Adipocyte (in vitro differentiated cells): ENCODE measurements around the gene GNAO1.

Source experiments
- DNase-seq: peaks from one replicate; pipeline ENCODE4 v3.0.0-alpha.2; 2015; ENCODE audit warnings: low read depth
- H3K27me3 ChIP-seq: replicated peaks from 2 replicates; pipeline ENCODE4 v1.7.0; 2013; ENCODE audit warnings: mild to moderate bottlenecking, low read length, moderate library complexity; ENCODE audit not compliant: control insufficient read depth, insufficient read depth
- H3K36me3 ChIP-seq: 2 replicates; pipeline ENCODE4 v1.7.0; 2013; ENCODE audit warnings: low read length, mild to moderate bottlenecking, moderate library complexity; ENCODE audit not compliant: control insufficient read depth, insufficient read depth, severe bottlenecking
- H3K4me1 ChIP-seq: 2 replicates; pipeline ENCODE4 v1.7.0; 2013; ENCODE audit warnings: mild to moderate bottlenecking, low read length, moderate library complexity; ENCODE audit not compliant: control insufficient read depth, insufficient read depth
- H3K4me3 ChIP-seq: 2 replicates; pipeline ENCODE4 v1.7.0; 2013; ENCODE audit warnings: mild to moderate bottlenecking, low read length, moderate library complexity
- H3K9ac ChIP-seq: 2 replicates; pipeline ENCODE4 v1.7.0; 2013; ENCODE audit warnings: mild to moderate bottlenecking, low read length, moderate library complexity
- H3K9me3 ChIP-seq: 2 replicates; pipeline ENCODE4 v1.7.0; 2013; ENCODE audit warnings: mild to moderate bottlenecking, low read length, moderate library complexity; ENCODE audit not compliant: control insufficient read depth

Gene GNAO1

GRCh38 chr16:56347670-56348069 is 156.4 kb downstream of the GNAO1 start:
- no peaks in the 10 kb centered on the region for H3K4me1 ChIP-seq
- no peak for DNase-seq

DNA sequence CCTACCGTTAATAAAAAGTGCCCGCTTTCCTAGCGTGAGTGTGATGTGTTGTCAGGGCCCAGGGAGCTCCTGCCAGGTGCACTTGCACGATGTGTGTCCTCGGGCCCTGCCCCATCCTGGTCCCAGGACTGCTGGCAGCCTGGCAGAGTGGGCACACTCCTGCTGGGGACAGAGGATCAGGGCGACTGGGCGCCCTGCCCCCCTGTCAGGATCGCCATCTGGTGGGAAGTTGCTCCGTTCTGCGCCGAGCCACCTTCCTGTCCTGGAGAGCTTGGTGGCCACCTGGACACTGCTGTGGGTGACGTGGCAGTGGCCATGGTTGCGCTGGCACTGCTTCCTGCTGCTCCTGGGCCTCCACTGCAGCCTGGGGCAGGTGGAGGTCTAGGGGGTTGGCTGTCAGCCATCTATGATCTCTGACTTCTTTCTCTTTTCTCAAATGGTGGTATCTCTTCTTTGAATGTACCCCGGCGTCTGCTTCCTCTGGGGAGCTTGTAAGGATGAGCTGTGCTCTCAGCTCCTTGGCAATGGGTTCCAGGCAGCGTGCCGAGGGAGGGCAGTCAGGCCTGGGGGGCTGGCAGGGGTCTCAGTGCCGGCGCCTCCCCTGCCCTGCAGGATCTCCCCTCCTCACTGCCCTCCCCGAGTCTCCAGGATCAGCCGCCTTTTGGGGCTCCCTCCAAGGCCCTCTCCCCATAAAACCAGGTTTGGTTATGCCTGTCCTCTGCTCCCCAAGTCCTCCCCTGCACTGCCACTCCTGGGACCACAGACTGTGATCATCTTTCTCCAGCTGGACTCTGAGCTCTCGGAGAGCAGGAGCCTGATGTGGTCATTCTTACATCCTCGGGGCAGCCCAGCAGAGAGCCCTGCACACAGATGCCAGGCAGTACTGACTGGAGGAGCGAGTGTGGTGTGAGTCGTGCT is 157.1 kb downstream of the GNAO1 start:
- H3K9me3 ChIP-seq, result no peaks in the 10 kb centered on the region
- H3K36me3 ChIP-seq, result no peaks in the 10 kb centered on the region
- no peak for DNase-seq
- H3K9ac ChIP-seq, result no peak overlapping the region
- H3K4me1 ChIP-seq, result no peaks in the 10 kb centered on the region
- peaks cover 40% of the 10 kb centered on the region for H3K27me3 ChIP-seq
- H3K4me3 ChIP-seq, result no peak overlapping the region

More at GRCh38 chr16:56347670-56348069, 156.4 kb downstream of the GNAO1 start:
- Histone ChIP-seq H3K27me3 (peaks cover 39% of the 10 kb centered on the region), H3K9ac (no peak overlapping the region), H3K36me3 (no peaks in the 10 kb centered on the region), H3K4me3 (no peak overlapping the region), H3K9me3 (no peaks in the 10 kb centered on the region)

- H3K4me1 ChIP-seq, result no peaks in the 10 kb centered on the region
- H3K9me3 ChIP-seq, result no peaks in the 10 kb centered on the region
- no peak for DNase-seq
- H3K36me3 ChIP-seq, result no peaks in the 10 kb centered on the region
- H3K4me3 ChIP-seq, result no peak overlapping the region
- H3K27me3 ChIP-seq, result peaks cover 40% of the 10 kb centered on the region
- H3K9ac ChIP-seq, result no peak overlapping the region
These were observed 157.8 kb downstream of the GNAO1 start for GRCh38 chr16:56349086-56349415.

DNA sequence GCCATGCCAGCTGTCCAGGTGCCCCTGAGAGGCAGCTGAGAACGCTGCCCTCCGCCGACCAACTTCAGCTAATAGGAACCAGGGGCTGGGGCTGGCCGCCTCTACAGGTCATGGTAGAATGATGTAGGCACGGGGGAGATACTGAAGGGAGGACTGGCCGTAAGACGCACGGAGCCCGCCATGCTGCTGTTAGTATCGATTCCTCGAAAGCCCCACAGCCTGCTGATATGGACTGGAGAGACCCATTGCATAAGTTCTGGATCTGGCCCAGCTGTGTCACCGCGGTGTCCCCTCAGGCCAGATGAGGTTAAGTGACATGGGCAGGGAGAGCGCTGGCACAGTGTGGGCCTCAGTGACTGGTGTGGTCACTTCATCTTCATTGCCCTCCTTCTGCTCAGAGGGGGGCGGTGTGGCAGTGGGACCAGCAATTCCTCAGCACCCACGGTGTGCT is 158.4 kb downstream of the GNAO1 start:
- Histone ChIP-seq H3K4me1 (no peaks in the 10 kb centered on the region), H3K9ac (no peak overlapping the region), H3K9me3 (no peaks in the 10 kb centered on the region), H3K36me3 (no peaks in the 10 kb centered on the region), H3K4me3 (no peak overlapping the region), H3K27me3 (peaks cover 40% of the 10 kb centered on the region)
- DNase-seq, result no peak

DNA sequence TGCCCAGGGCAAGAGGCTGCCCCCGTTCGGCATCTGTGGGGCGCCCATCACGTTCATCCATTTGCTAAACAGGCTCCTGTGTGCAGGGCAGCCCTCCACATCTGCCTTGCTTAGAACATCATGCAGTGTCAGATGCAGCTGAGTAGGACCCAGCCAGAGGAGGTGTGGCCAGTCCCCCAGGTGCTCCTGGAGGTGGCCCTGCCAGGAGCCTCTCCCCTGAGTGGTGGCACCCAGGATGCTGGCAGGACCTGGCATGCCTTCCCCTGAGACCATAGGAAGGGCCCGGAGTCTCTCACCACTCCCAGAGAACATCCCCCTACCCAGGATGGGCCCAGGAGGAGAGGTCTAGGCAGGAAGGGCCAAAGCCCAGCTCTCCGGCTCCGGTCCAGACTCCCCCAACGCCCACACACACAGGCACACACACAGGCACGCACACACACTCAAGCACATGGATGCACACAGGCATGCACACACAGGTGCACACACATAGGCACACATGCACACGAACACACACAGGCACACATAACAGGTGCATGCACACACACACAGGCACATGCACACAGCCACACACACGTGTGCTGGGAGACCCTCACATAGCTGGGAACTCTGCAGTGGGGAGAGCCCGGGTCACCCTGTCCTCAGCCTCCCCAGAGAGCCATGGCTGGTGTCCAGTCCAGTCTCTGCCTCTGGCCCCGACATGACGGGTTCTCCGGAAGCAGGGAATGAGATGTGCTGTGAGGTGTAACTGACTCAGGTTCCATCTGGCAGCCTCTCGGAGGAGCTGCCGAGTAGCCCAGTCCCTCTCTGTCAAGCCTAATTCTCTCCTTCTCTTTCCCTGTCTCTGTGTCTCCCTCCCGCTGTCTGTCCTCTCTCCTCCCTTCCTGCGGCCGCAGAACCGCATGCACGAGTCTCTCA is 159.5 kb downstream of the GNAO1 start:
- Histone ChIP-seq H3K9me3 (no peaks in the 10 kb centered on the region), H3K9ac (no peak overlapping the region), H3K4me1 (no peaks in the 10 kb centered on the region), H3K36me3 (no peaks in the 10 kb centered on the region), H3K27me3 (peaks cover 40% of the 10 kb centered on the region), H3K4me3 (no peak overlapping the region)
- DNase-seq, result no peak

DNA sequence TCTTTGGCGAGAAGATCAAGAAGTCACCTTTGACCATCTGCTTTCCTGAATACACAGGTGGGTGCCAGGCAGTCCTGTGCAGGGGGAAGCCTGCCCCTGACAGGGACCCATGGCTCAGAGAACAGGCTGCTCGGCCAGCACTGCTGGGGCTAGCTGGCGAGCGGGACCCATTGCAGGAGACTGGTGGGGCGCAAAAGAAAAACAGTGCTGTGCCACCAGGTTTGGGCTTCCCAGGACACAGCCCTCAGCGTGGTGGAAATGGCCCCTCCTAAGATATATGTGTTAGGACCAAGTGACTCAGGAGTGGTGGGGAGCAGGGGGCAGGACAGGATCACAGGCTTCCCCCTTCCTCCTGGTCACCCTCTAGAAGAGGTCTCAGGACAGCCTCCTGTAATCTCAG is 160.2 kb downstream of the GNAO1 start:
- no peak overlapping the region for H3K9ac ChIP-seq
- DNase-seq, result no peak
- peaks cover 40% of the 10 kb centered on the region for H3K27me3 ChIP-seq
- no peaks in the 10 kb centered on the region for H3K36me3 ChIP-seq
- H3K9me3 ChIP-seq, result no peaks in the 10 kb centered on the region
- H3K4me3 ChIP-seq, result no peak overlapping the region
- no peaks in the 10 kb centered on the region for H3K4me1 ChIP-seq

DNA sequence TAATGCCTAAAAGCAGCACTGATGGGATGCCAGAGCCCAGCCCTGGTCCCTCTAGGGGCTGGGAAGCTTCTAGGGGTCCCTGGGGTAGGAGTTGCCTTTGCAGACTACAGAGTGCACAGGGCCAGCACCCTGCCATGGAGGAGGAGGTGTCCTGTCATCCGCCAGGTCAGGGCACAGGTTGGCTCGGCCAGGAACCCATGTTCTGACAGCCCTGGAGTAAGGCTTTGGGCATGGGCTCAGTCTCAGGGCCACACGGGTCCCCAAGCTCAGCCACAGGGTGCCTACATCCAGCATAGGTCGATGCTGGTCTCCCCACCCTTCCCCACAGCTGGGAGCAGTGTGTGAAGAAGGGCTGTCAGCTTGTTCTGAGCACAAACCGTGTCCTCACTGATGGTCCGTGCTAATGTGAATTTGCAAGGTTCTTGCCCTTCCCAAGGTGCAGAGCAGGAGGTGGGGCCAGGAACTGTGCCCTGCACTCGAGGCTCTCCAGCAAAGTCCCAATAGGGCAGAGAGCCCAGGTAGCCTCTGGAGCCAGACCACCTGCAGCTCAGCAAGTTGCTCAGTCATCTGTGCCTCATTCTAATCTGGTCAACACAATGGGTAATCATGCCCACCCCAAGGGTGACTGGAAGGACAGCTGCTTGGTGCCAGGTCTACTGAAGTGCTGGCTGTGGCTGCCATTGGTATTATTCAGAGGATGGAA is 161.2 kb downstream of the GNAO1 start:
- Histone ChIP-seq H3K36me3 (no peaks in the 10 kb centered on the region), H3K4me3 (no peak overlapping the region), H3K9me3 (no peaks in the 10 kb centered on the region), H3K27me3 (peaks cover 40% of the 10 kb centered on the region), H3K9ac (no peak overlapping the region), H3K4me1 (peaks cover 3% of the 10 kb centered on the region)
- DNase-seq, result no peak

GRCh38 chr16:56353054-56353921 is 162.0 kb downstream of the GNAO1 start:
- Histone ChIP-seq H3K36me3 (no peaks in the 10 kb centered on the region), H3K27me3 (peaks cover 40% of the 10 kb centered on the region), H3K9ac (no peak overlapping the region), H3K4me1 (peaks cover 4% of the 10 kb centered on the region), H3K4me3 (no peak overlapping the region), H3K9me3 (no peaks in the 10 kb centered on the region)
- no peak for DNase-seq

- DNase-seq, result no peak
These were observed 162.7 kb downstream of the GNAO1 start for GRCh38 chr16:56354016-56354415.

DNA sequence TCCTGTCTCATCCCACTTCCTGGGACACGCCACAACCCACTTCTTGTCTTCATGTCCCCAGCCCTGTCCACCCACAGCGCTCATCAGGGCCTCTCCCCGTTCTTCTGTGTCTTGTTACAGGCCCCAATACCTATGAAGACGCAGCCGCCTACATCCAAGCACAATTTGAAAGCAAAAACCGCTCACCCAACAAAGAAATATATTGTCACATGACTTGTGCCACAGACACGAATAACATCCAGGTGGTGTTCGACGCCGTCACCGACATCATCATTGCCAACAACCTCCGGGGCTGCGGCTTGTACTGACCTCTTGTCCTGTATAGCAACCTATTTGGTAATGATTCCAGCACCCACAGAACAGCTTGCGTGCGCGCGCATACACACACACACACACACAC is 163.5 kb downstream of the GNAO1 start:
- peaks cover 30% of the 10 kb centered on the region for H3K27me3 ChIP-seq
- no peak overlapping the region for H3K4me3 ChIP-seq
- H3K9ac ChIP-seq, result no peak overlapping the region
- no peak for DNase-seq
- peaks cover 4% of the 10 kb centered on the region for H3K4me1 ChIP-seq
- H3K9me3 ChIP-seq, result no peaks in the 10 kb centered on the region
- H3K36me3 ChIP-seq, result no peaks in the 10 kb centered on the region

More at GRCh38 chr16:56354016-56354415, 162.7 kb downstream of the GNAO1 start:
- no peak overlapping the region for H3K9ac ChIP-seq
- no peaks in the 10 kb centered on the region for H3K36me3 ChIP-seq
- H3K27me3 ChIP-seq, result peaks cover 37% of the 10 kb centered on the region
- H3K4me3 ChIP-seq, result no peak overlapping the region
- no peaks in the 10 kb centered on the region for H3K9me3 ChIP-seq
- peaks cover 4% of the 10 kb centered on the region for H3K4me1 ChIP-seq
